Suppressor macrophage treated with lipopolysaccharide for 4 hours (primary cell): ENCODE measurements around the gene SLC36A2.
"Not testable (repeated sequence)": the region's sequence is repeated elsewhere in the genome, so short reads cannot be mapped to it uniquely, and the experiment has no call there.

Experiments
- DNase-seq: peaks from one replicate; pipeline ENCODE4 v3.0.0-alpha.2; 2020

The SLC36A2 gene

DNA sequence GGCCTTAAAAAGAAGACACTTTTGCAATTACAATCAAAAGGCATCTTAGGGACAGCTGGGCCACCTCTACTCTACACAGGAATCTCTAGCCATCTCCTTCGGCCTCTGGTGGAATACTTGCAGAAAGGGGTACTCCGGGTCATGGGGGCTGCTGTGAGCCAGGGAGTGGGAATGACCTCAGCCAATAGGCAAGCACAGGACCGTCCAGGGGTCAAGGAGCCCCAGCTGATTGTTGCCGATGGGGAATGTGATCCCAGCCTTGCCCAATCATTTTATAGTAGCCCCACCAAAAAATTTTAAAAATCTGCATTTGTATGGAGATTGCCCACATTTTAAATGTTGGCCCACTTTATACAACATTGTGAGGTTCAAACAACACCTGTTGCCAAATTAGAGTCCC is 26.9 kb downstream of the SLC36A2 start:
- no peak for DNase-seq

DNA sequence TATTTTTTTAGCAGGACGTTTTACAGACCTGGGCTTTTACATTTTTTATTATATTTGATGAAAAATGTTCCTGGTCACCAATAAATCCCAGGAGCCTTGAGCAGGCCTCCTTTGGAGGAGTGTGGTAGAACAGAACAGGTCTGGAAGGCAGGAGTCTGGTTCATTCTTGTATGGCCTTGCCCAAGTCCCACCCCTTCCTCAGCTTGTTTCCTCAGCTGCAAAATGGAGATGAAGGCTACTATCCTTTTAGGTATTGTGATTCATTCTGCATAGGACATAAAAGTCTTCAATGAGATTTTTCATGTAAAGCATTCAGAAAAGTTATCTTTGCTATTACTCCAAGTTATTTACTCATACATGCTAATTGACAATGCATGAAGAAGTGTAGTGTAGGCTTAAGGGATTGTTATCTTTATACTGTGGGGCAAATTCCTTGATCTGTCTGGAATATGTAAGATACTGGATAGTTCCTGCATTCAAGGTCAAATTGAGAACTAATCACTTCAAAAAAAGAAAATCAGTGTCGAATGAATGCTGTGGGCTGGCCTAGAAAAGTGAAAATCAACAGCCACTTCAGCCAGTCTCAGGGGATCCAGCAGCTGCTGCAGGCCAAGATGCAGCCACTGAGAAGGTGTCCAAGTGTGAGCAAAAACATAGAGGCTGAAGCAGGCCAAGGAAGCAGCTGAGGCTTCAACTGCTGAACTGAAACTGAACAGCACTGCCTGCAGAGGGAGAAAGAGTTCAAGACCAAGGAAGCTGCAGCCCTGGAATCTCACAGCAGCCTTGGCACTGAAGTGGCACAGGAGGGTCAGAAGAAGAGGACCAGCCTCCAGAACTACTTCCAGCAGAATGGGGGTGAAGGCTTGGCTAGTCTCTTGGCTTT is 28.3 kb downstream of the SLC36A2 start:
- DNase-seq = no peak

GRCh38 chr5:151317871-151318270 is 29.5 kb downstream of the SLC36A2 start:
- no peak for DNase-seq

- DNase-seq = peak; percentile 84
Observed at GRCh38 chr5:151315998-151316597, 31.3 kb downstream of the SLC36A2 start.

GRCh38 chr5:151313357-151313756 is 34.0 kb downstream of the SLC36A2 start:
- no peak for DNase-seq

DNA sequence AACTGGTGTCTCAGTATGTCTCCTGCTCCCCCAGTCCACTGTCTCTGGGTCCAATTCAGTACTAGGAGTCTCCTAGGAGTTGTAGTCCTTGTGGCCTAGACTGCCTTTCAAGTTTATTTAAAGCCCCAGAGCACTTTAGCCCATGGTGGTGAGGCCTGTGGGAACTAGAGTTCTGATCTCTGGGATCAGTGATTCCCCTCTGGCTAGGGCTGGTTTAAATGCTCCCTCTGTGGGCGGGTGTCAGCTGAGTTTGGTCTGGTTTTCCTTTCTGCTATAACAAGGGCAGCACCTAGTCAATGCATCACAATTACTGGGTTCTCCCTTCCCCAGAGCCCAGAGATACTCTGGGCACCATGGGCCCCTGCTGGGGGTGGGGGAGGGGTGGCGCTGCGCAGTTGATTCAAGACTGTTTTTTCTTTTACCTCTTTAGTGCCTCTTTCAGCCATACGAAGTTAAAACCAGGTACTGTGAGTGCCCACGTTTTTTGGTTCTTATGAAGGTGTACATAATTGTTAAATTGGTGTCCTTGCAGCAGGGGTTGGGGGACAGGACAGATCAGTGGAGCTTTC is 34.5 kb downstream of the SLC36A2 start:
- peak; percentile 18 for DNase-seq

GRCh38 chr5:151310932-151311331 is 36.4 kb downstream of the SLC36A2 start:
- no peak for DNase-seq

DNA sequence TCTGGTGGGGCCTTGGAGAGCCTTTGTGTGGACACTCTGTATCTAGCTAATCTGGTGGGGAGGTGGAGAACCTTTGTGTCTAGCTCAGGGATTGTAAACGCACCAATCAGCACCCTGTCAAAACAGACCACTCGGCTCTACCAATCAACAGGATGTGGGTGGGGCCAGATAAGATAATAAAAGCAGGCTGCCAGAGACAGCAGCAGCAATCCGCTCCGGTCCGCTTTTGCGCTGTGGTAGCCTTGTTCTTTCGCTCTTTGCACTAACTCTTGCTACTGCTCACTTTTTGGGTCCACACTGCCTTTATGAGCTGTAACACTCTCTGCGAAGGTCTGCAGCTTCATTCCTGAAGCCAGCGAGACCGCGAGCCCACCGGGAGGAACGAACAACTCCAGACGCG is 37.5 kb downstream of the SLC36A2 start:
- not testable (repeated sequence) for DNase-seq

- not testable (repeated sequence) for DNase-seq
Observed at GRCh38 chr5:151309266-151309665, 38.1 kb downstream of the SLC36A2 start.

- DNase-seq = no peak
Observed at GRCh38 chr5:151303666-151304065, 43.7 kb downstream of the SLC36A2 start, which contains the start of gene SLC36A3. TSS of gene SLC36A3 (minus strand) at chr5:151303766. CDS start at chr5:151303354, 412 bp downstream.

- DNase-seq = peak; percentile 58
Observed at GRCh38 chr5:151298063-151298855, 49.1 kb downstream of the SLC36A2 start.

DNA sequence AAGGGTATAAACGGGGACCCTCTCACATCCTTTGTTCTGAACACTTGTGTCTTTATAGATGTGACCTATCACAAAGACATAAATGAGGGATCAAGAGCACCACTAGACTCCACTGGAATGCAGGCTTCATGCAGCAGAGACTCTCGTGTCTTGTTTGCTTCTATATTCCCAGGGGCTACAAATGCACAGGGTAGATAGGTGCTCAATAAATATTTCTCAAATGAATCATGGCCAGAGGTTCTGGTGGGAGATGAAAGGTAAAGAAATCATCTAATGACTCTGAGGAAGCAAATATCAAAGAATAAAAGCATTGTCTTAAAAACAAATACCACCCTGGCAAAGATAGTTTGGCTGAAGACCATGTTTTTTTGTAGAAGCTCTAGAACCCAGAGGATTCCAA is 50.4 kb downstream of the SLC36A2 start:
- DNase-seq = no peak

- DNase-seq = no peak
Observed at GRCh38 chr5:151296478-151296830, 50.9 kb downstream of the SLC36A2 start.

- peak; percentile 15 for DNase-seq
Observed at GRCh38 chr5:151295791-151296477, 51.4 kb downstream of the SLC36A2 start.

GRCh38 chr5:151295138-151295537 is 52.2 kb downstream of the SLC36A2 start:
- no peak for DNase-seq

- DNase-seq = no peak
Observed at GRCh38 chr5:151293624-151294023, 53.7 kb downstream of the SLC36A2 start.

- no peak for DNase-seq
Observed at GRCh38 chr5:151288180-151288579, 59.2 kb downstream of the SLC36A2 start.

DNA sequence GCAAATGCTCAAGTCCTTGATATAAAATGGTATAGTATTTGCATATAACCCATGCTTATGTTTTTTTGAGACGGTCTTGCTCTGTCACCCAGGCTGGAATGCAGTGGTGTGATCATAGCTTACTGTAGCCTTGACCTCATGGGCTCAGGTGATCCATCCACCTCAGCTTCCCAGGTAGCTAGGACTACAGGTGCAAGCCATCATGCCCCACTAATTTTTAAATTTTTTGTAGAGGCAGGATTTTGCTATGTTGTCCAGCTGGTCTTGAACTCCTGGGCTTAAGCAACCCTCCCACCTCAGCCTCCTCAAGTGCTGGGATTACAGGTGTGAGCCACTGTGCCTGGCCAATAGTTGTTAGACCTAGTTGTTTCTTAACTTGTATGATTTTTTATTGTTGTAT is 61.1 kb downstream of the SLC36A2 start:
- DNase-seq = no peak

DNA sequence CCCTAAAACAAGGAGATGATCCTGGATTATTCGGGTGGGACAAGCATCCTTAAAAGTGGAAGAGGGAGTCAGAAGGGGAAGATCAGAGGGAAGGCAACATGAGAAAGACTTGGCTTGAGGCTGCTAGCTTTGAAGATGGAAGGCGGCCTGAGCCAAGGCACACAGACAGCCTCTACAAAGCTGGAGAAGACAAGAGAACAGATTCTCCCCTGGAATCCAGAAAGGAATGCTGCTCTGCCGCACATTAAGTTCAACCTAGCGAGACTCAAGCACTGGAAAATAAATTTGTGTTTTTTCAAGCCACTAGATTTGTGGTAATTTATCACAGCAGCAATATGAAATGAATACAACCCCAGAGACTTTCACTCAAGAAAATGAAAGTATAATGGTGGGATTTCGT is 61.7 kb downstream of the SLC36A2 start:
- no peak for DNase-seq

DNA sequence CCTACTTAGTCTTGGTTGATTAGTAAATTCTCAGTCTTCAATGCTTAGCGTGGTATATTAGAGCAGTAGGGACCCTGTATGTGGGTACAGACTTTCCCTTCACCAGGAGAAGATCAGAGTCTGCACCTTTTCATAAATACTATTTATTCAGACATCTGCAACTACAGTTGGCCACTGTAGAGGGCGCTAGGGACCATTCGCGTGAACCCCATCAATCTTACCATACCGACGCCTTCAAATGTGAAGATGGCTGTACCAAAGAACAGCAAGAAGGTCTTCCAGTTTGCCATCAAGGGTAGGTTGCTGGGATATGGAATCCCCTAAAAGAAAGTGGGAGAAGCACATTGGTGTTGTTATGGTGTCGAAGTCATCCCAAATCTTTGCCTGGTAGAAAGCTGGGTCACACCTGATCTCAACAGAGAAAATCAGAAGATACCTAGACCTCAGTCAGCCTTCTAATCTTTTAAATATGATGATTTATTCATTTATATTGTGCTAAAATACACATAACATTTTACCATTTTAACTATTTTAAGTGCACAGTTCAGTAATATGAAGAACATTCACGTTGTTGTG is 62.9 kb downstream of the SLC36A2 start:
- DNase-seq = peak; percentile 18

DNA sequence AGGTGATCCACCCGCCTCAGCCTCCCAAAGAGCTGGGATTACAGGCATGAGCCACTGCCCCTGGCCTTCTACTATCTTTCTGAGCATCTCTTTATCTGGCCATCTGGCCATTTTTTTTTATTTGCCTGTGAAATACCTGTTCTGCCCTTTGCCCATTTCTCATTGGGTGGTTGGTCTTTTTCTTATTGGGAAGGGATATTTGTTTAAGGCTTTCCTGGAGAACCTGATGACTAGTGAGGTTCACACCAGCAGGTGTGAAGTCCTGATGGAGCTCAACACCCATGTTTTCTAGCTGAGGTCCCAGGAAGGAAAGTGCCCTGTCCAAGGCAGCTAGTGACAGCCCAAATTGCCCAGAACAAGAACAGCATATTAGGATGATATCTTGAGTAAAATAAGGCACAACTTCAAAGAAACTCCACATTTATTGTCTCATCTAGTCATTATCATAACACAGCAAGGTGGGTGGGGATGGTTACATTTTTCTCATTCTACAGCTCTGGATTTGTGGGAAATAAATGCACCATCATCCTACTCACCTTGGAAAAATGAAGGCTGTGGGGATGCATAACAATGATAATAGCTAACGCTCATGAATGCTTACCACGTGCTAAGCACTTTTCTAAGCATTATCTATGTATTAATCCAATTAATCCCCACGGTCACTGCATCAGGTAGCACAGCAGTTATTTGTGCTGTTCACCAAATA is 64.1 kb downstream of the SLC36A2 start:
- no peak for DNase-seq
